ENCODE results near the gene TM4SF4. TPM values are rescaled to one million over a fixed set of nuclear protein-coding genes. Genes with fewer than 3 reads are reported as not detected.

Gene TM4SF4
- total RNA-seq, 1 donor from 2014 or later, result 0.67 TPM

- Mint-ChIP-seq H3K27ac (ENCODE audit: unreplicated experiment) (peak overlapping the region; percentile 32), H3K36me3 (ENCODE audit: low read depth, unreplicated experiment) (peaks cover 31% of the 10 kb centered on the region)
These were observed 60.3 kb downstream of the TM4SF4 start for GRCh38 chr3:149534671-149535332.

GRCh38 chr3:149535333-149535685, 60.8 kb downstream of the TM4SF4 start:
- no peak for TF ChIP-seq CTCF (IDR thresholded peaks at IDR 0.05; ENCODE audit: unreplicated experiment)
- Mint-ChIP-seq H3K9me3 (ENCODE audit: unreplicated experiment) (no peaks in the 10 kb centered on the region), H3K4me1 (ENCODE audit: unreplicated experiment) (peaks cover 65% of the 10 kb centered on the region), H3K4me3 (ENCODE audit: unreplicated experiment) (peak overlapping the region; percentile 34), H3K27me3 (ENCODE audit: unreplicated experiment) (peaks cover 18% of the 10 kb centered on the region), H3K27ac (ENCODE audit: unreplicated experiment) (no peak overlapping the region), H3K36me3 (ENCODE audit: low read depth, unreplicated experiment) (peaks cover 35% of the 10 kb centered on the region)
- no peak for DNase-seq (ENCODE audit: low spot score)

More at GRCh38 chr3:149534671-149535332, 60.3 kb downstream of the TM4SF4 start:
- H3K4me1 Mint-ChIP-seq (ENCODE audit: unreplicated experiment), result peaks cover 60% of the 10 kb centered on the region
- no peak for DNase-seq (ENCODE audit: low spot score)
- H3K4me3 Mint-ChIP-seq (ENCODE audit: unreplicated experiment), result peak overlapping the region; percentile 15
- peaks cover 14% of the 10 kb centered on the region for H3K27me3 Mint-ChIP-seq (ENCODE audit: unreplicated experiment)
- no peak for TF ChIP-seq CTCF (IDR thresholded peaks at IDR 0.05; ENCODE audit: unreplicated experiment)
- H3K9me3 Mint-ChIP-seq (ENCODE audit: unreplicated experiment), result no peaks in the 10 kb centered on the region

GRCh38 chr3:149536429-149536828, 61.9 kb downstream of the TM4SF4 start:
- peaks cover 22% of the 10 kb centered on the region for H3K27me3 Mint-ChIP-seq (ENCODE audit: unreplicated experiment)
- H3K4me3 Mint-ChIP-seq (ENCODE audit: unreplicated experiment), result no peak overlapping the region
- TF ChIP-seq CTCF (IDR thresholded peaks at IDR 0.05; ENCODE audit: unreplicated experiment), result no peak
- H3K4me1 Mint-ChIP-seq (ENCODE audit: unreplicated experiment), result peaks cover 73% of the 10 kb centered on the region
- H3K27ac Mint-ChIP-seq (ENCODE audit: unreplicated experiment), result peak overlapping the region; percentile 38
- DNase-seq (ENCODE audit: low spot score), result no peak
- H3K9me3 Mint-ChIP-seq (ENCODE audit: unreplicated experiment), result no peaks in the 10 kb centered on the region
- H3K36me3 Mint-ChIP-seq (ENCODE audit: low read depth, unreplicated experiment), result peaks cover 41% of the 10 kb centered on the region

DNA sequence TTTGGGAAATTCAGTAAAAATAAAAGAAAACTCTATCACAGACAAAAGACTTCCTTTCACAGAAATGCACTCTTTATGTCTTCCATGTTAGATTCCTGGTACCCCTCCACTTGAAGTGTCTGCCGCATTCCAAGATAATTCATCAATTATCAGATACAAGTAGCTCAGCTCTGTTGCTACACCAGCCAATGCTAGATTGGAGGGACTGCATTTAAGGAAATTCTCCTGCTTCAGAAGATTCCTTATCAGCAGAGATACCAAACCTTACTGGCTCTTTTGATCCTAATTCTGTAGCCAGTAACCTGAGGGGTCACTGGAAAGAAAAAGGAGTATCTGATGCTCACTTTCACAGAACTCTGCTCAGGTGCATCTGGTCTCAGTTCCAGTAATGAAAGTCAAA, 63.9 kb downstream of the TM4SF4 start:
- Mint-ChIP-seq H3K9me3 (ENCODE audit: unreplicated experiment) (no peaks in the 10 kb centered on the region), H3K4me1 (ENCODE audit: unreplicated experiment) (peaks cover 68% of the 10 kb centered on the region), H3K4me3 (ENCODE audit: unreplicated experiment) (no peak overlapping the region), H3K36me3 (ENCODE audit: low read depth, unreplicated experiment) (peaks cover 46% of the 10 kb centered on the region), H3K27ac (ENCODE audit: unreplicated experiment) (no peak overlapping the region), H3K27me3 (ENCODE audit: unreplicated experiment) (peaks cover 22% of the 10 kb centered on the region)
- no peak for DNase-seq (ENCODE audit: low spot score)
- TF ChIP-seq CTCF (IDR thresholded peaks at IDR 0.05; ENCODE audit: unreplicated experiment), result no peak

- no peak for TF ChIP-seq CTCF (IDR thresholded peaks at IDR 0.05; ENCODE audit: unreplicated experiment)
- H3K9me3 Mint-ChIP-seq (ENCODE audit: unreplicated experiment), result no peaks in the 10 kb centered on the region
- DNase-seq (ENCODE audit: low spot score), result no peak
- H3K27me3 Mint-ChIP-seq (ENCODE audit: unreplicated experiment), result peaks cover 18% of the 10 kb centered on the region
- peak overlapping the region; percentile 58 for H3K27ac Mint-ChIP-seq (ENCODE audit: unreplicated experiment)
- H3K4me1 Mint-ChIP-seq (ENCODE audit: unreplicated experiment), result peaks cover 51% of the 10 kb centered on the region
- H3K4me3 Mint-ChIP-seq (ENCODE audit: unreplicated experiment), result peak overlapping the region; percentile 52
- peaks cover 32% of the 10 kb centered on the region for H3K36me3 Mint-ChIP-seq (ENCODE audit: low read depth, unreplicated experiment)
These were observed 66.6 kb downstream of the TM4SF4 start for GRCh38 chr3:149541091-149541491.

Data from endothelial cell (in vitro differentiated cells).